AG09309 (cell line): ENCODE results near the gene ARFGAP1.

Experiments used
- DNase-seq: peaks from one replicate; pipeline ENCODE4 v3.0.0-alpha.2; 2010; ENCODE audit warnings: low read depth
- H3K4me3 ChIP-seq: 2 replicates; pipeline ENCODE4 v1.5.1; 2011; ENCODE audit warnings: mild to moderate bottlenecking, low read depth, low read length, moderate library complexity; ENCODE audit not compliant: control insufficient read depth
- TF ChIP-seq, protein P1 (sequence below): IDR thresholded peaks from 2 replicates; pipeline ENCODE4 v1.5.1; 2011; ENCODE audit warnings: mild to moderate bottlenecking, low read depth, low read length, inconsistent platforms; ENCODE audit not compliant: insufficient read depth, control insufficient read depth; ENCODE audit errors: missing control alignments

Gene ARFGAP1

DNA sequence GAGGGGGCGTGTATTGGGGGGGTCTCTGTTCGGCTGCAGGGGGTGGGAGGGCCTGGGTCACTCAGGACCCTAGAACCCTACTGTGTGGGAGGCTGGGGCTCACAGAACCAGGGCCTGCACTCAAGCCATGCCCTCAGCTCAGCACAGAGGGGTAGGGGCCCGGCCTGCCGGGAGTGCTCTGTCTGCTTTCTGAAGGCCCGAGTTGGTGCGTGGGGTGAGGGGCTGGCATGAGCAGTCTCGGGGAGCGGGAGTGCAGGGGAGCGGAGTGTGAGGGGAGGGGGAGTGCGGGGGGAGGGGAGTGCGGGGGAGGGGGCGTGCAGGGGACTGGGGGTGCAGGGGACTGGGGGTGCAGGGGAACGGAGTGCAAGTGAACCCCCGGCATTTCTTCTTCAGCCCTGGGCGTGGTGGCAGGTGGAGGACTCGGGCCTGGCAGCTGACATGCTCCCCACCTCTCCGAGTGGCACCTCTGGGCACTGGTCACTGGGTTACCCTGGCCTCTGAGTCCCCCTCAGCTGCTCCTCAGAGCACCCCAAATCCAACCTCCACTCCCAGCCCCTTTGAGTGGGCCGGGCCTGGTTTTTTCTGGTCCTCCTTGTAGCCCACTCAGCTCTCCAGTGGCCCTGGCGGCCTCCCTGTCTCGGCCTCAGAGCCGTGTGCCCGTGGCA is 21.4 kb downstream of the ARFGAP1 start:
- no peak for DNase-seq
- TF ChIP-seq, protein P1, sequence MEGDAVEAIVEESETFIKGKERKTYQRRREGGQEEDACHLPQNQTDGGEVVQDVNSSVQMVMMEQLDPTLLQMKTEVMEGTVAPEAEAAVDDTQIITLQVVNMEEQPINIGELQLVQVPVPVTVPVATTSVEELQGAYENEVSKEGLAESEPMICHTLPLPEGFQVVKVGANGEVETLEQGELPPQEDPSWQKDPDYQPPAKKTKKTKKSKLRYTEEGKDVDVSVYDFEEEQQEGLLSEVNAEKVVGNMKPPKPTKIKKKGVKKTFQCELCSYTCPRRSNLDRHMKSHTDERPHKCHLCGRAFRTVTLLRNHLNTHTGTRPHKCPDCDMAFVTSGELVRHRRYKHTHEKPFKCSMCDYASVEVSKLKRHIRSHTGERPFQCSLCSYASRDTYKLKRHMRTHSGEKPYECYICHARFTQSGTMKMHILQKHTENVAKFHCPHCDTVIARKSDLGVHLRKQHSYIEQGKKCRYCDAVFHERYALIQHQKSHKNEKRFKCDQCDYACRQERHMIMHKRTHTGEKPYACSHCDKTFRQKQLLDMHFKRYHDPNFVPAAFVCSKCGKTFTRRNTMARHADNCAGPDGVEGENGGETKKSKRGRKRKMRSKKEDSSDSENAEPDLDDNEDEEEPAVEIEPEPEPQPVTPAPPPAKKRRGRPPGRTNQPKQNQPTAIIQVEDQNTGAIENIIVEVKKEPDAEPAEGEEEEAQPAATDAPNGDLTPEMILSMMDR: no peak
- H3K4me3 ChIP-seq: no peak overlapping the region

DNA sequence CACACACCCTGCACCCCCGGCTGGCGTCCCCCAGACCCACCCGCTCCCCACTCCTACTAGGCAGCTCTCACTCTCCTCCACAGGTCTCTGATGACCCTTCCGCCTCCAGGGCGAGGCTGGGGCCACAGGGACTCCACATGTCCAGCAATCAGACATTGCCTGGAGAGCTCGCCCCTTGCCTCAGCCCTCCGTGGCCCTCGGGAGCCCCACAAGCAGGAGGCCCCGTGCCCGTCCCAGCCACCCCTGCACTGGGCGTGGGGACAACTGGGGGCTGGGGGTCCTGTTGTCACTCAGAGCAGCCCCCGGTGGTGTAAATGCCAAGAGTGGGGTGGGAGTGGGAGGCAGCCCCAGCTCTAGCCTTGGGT is 21.9 kb downstream of the ARFGAP1 start:
- DNase-seq: no peak
- no peak overlapping the region for H3K4me3 ChIP-seq
- TF ChIP-seq, protein P1: no peak

DNA sequence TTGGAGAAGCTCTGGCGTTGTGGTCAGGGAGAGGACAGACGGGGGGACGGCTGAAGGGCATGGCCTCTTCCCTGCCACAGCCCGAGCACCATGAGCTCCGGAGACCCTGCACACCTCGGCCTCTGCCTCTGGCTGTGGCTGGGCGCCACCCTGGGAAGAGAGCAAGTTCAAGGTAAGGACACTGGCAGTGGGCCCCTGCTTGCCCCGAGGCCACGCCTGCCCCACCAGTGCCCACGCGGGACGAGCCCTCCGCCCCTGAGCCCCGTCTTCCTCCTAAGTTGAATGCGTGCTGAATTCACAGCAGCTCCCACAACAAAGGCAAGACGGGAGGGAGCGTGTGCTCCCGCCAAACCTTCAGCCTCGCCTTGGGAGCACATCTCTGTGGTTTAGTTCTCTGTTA is 22.4 kb downstream of the ARFGAP1 start:
- DNase-seq: no peak
- no peak overlapping the region for H3K4me3 ChIP-seq
- TF ChIP-seq, protein P1: no peak

DNA sequence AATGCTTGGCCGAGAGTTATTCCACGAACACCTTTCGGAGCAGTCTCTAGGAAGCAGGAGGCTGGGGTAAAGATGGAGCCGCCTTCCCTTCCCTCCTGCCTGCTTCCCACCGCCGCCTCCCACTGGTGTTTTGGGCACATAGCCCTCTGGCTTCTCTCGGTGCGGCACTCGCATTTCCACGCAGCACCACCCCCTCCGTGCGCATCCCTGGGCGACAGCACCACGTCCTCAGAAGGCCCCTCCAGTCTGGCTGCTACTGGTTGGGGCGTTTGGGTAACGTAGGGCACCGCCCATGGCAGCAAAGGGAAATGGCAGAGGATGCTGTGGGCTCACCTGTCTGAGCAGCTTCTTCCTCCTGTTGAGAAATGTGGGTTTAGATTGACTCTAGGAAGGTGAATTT is 22.8 kb downstream of the ARFGAP1 start:
- TF ChIP-seq, protein P1: no peak
- no peak for DNase-seq
- no peak overlapping the region for H3K4me3 ChIP-seq

DNA sequence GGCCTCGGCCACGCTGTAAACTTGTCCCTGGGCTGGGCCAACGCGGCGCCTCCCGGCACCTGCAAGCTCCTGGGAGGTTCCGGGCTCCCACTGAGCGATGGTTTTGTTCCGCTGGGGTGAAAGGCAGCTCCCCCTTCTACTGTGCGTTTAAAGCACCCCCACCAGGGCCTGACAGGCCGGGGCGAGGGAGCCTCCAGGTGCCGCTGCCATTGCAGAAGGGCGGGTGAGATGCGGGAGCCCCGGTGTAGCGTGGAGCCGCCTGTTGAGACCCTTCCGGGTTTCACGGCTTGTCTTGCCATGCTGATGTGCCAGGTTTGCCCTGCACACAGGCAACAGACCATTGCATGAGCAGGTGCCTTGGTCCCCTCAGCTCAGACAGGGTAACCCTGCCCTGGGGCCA is 23.2 kb downstream of the ARFGAP1 start:
- H3K4me3 ChIP-seq: no peak overlapping the region
- TF ChIP-seq, protein P1: no peak
- no peak for DNase-seq

DNA sequence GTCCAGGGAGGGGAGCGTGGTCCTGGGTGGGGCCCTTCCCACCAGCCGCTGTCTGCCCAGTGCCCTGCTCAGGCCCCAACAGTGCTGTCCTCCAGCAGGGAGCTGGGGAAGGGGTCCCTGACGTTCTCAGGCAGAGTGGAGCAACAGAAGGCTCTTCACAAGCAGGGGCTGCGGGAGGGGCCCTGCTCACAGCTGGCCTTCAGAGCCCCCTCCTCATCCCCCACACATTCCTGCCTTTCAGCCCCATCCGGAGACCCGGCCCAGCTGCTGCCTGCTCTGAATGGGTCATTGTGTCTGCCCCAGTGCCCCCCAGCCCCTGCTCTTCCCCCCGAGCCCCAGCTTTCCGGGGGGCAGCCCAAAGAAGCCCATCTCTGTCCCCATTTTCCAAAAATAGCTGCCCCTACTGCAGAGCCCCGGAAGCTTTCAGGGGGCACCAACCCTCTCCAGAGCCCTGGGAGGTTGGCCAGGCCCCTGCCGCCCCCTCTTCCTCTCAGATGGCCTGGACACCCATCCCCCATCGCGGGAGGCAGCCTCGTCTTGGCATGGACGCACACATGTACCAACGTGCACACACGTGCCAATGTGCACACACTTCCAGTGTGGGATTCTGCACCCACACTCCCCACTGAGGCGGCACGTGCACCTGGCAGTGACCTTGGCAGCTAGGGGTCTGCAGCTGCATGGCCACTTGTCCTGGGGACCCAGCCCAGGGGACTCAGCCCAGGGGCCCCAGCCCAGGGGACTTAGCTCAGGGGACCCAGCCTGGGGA is 24.1 kb downstream of the ARFGAP1 start:
- H3K4me3 ChIP-seq: no peak overlapping the region
- no peak for DNase-seq
- TF ChIP-seq, protein P1: no peak
